HCT116 (cell line): ENCODE data around the gene NAT8.

Experiments
- CTCF ChIP-seq, 3 experiments: fragments of 200-600 bp in 1 of 3; sonication (generic) in 1 of 3; IDR thresholded peaks in 2 of 3; conservative IDR thresholded peaks in 1 of 3; 2 replicates each; pipeline ENCODE4 v1.5.1; 2012 to 2017; ENCODE audit warnings: low read depth in 2 of 3, low read length in 2 of 3, antibody characterized with exemption in 1 of 3, borderline replicate concordance in 1 of 3, control low read depth in 1 of 3, mild to moderate bottlenecking in 1 of 3, mixed read lengths in 1 of 3, mixed run types in 1 of 3, moderate library complexity in 1 of 3; ENCODE audit not compliant: insufficient read depth in 1 of 3
- EZH2 ChIP-seq: fragments of 200-600 bp; sonication (generic); IDR thresholded peaks from 2 replicates; pipeline ENCODE4 v1.6.1; 2017; ENCODE audit warnings: antibody characterized with exemption, mixed run types
- FOSL1 ChIP-seq: IDR thresholded peaks from 2 replicates; pipeline ENCODE4 v1.6.1; 2012; ENCODE audit warnings: low read depth
- MAX ChIP-seq: IDR thresholded peaks from 2 replicates; pipeline ENCODE4 v1.6.1; 2012
- POLR2A ChIP-seq: IDR thresholded peaks from 2 replicates; pipeline ENCODE4 v1.7.0; 2011; ENCODE audit warnings: borderline replicate concordance; ENCODE audit not compliant: insufficient read depth, insufficient read length; ENCODE audit errors: extremely low read depth
- REST ChIP-seq: IDR thresholded peaks from 2 replicates; pipeline ENCODE4 v1.6.1; 2012; ENCODE audit warnings: low read depth
- SIN3A ChIP-seq: IDR thresholded peaks from 2 replicates; pipeline ENCODE4 v1.6.1; 2012; ENCODE audit warnings: low read depth
- SP1 ChIP-seq: IDR thresholded peaks from 2 replicates; pipeline ENCODE4 v1.6.1; 2012; ENCODE audit warnings: low read depth

GRCh38 chr2:73640946-73641766 is 1.1 kb downstream of the NAT8 start:
- no peak for TF ChIP-seq SP1
- TF ChIP-seq SIN3A, result no peak
- no peak for TF ChIP-seq CTCF (IDR thresholded peaks at IDR 0.05 in 2 of 3, conservative IDR thresholded peaks at IDR 0.05 in 1 of 3; ENCODE audit: borderline replicate concordance in 1 of 3, insufficient read depth in 1 of 3, low read depth in 2 of 3, low read length in 2 of 3)
- no peak for TF ChIP-seq MAX
- no peak for TF ChIP-seq FOSL1
- TF ChIP-seq REST, result no peak
- TF ChIP-seq EZH2, result no peak
- no peak for TF ChIP-seq POLR2A
